Measurements from ENCODE around the gene ARNT2.

Gene ARNT2

GRCh38 chr15:80580536-80581260 lies 176.5 kb downstream of the ARNT2 start:
- no peak for TF ChIP-seq CTCF (IDR thresholded peaks at IDR 0.05; ENCODE audit: control insufficient read depth, extremely low read depth, insufficient read depth)
- no peak for DNase-seq (ENCODE audit: low read depth)
- no peak overlapping the region for H3K4me3 ChIP-seq (ENCODE audit: low read depth, low read length)

- TF ChIP-seq CTCF (IDR thresholded peaks at IDR 0.05; ENCODE audit: control insufficient read depth, extremely low read depth, insufficient read depth) = no peak
- no peak for DNase-seq (ENCODE audit: low read depth)
- H3K4me3 ChIP-seq (ENCODE audit: low read depth, low read length) = no peak overlapping the region
Observed at GRCh38 chr15:80581976-80582375, 177.8 kb downstream of the ARNT2 start.

- DNase-seq (ENCODE audit: low read depth) = no peak
- no peak for TF ChIP-seq CTCF (IDR thresholded peaks at IDR 0.05; ENCODE audit: control insufficient read depth, extremely low read depth, insufficient read depth)
- no peak overlapping the region for H3K4me3 ChIP-seq (ENCODE audit: low read depth, low read length)
Observed at GRCh38 chr15:80582816-80583423, 178.7 kb downstream of the ARNT2 start.

GRCh38 chr15:80584561-80584964 lies 180.4 kb downstream of the ARNT2 start:
- no peak for TF ChIP-seq CTCF (IDR thresholded peaks at IDR 0.05; ENCODE audit: control insufficient read depth, extremely low read depth, insufficient read depth)
- no peak overlapping the region for H3K4me3 ChIP-seq (ENCODE audit: low read depth, low read length)
- no peak for DNase-seq (ENCODE audit: low read depth)

- no peak for DNase-seq (ENCODE audit: low read depth)
- H3K4me3 ChIP-seq (ENCODE audit: low read depth, low read length) = no peak overlapping the region
- TF ChIP-seq CTCF (IDR thresholded peaks at IDR 0.05; ENCODE audit: control insufficient read depth, extremely low read depth, insufficient read depth) = no peak
Observed at GRCh38 chr15:80584973-80585525, 180.9 kb downstream of the ARNT2 start.

GRCh38 chr15:80585544-80586018 lies 181.4 kb downstream of the ARNT2 start:
- no peak overlapping the region for H3K4me3 ChIP-seq (ENCODE audit: low read depth, low read length)
- no peak for TF ChIP-seq CTCF (IDR thresholded peaks at IDR 0.05; ENCODE audit: control insufficient read depth, extremely low read depth, insufficient read depth)
- DNase-seq (ENCODE audit: low read depth) = no peak
